SK-N-SH (cell line): ENCODE results near the gene NUMB. TPM values are rescaled to one million over a fixed set of nuclear protein-coding genes. Genes with fewer than 3 reads are reported as not detected.

ENCODE experiments used
- CTCF ChIA-PET: fragments of 300-600, 350-600 bp; formaldehyde crosslinking; extraction: SDS; loops from one replicate; lab custom pipeline; 2021; lab: Yijun Ruan, JAX
- POLR2A ChIA-PET: fragments of 350-600 bp; sonication (Branson Sonifier 250); formaldehyde crosslinking; extraction: SDS; loops from one replicate; lab custom pipeline; 2020; ENCODE audit warnings: antibody characterized with exemption, inconsistent platforms; lab: Yijun Ruan, JAX
- DNase-seq: peaks from one replicate; pipeline ENCODE4 v3.0.0; 2012
- H2AFZ ChIP-seq: fragments of 200-600 bp; sonication (generic); 2 replicates; pipeline ENCODE4 v1.8.1; 2016; ENCODE audit warnings: antibody characterized with exemption, mild to moderate bottlenecking, low read depth
- H3F3A ChIP-seq: fragments of 200-600 bp; sonication (generic); replicated peaks from 2 replicates; pipeline ENCODE3; 2016; ENCODE audit warnings: antibody characterized with exemption, mild to moderate bottlenecking; ENCODE audit not compliant: insufficient read depth
- H3K27ac ChIP-seq, 2 experiments: fragments of 200-500 bp in 1 of 2; fragments of 200-600 bp in 1 of 2; sonication (Bioruptor generic) in 1 of 2; sonication (generic), shearing (Covaris generic) in 1 of 2; 2 replicates each; pipeline versions ENCODE4 v1.5.1 to v1.6.1; 2014 to 2016; ENCODE audit warnings: low read depth in 2 of 2, inconsistent platforms in 1 of 2, low read length in 1 of 2, mild to moderate bottlenecking in 1 of 2, mixed read lengths in 1 of 2
- H3K27me3 ChIP-seq: fragments of 200-600 bp; sonication (generic), shearing (Covaris generic); 2 replicates; pipeline ENCODE4 v1.6.1; 2016; ENCODE audit warnings: mixed run types; ENCODE audit not compliant: insufficient read depth
- H3K36me3 ChIP-seq, 2 experiments: fragments of 200-500 bp in 1 of 2; fragments of 200-600 bp in 1 of 2; sonication (Bioruptor generic) in 1 of 2; sonication (generic) in 1 of 2; replicated peaks in 1 of 2; 2 replicates each; pipeline versions ENCODE3 to v1.5.1; 2014 to 2016; ENCODE audit warnings: low read length in 1 of 2, mild to moderate bottlenecking in 1 of 2; ENCODE audit not compliant: insufficient read depth in 2 of 2, control insufficient read depth in 1 of 2
- H3K4me1 ChIP-seq, 2 experiments: fragments of 200-500 bp in 1 of 2; fragments of 200-600 bp in 1 of 2; sonication (Bioruptor generic) in 1 of 2; sonication (generic), shearing (Covaris generic) in 1 of 2; 2 replicates each; pipeline versions ENCODE4 v1.5.1 to v1.6.1; 2014 to 2016; ENCODE audit warnings: low read depth in 1 of 2, low read length in 1 of 2, mixed run types in 1 of 2; ENCODE audit not compliant: insufficient read depth in 2 of 2, control insufficient read depth in 1 of 2
- H3K4me2 ChIP-seq: fragments of 200-600 bp; sonication (generic), shearing (Covaris generic); 2 replicates; pipeline ENCODE4 v1.6.1; 2017; ENCODE audit warnings: mixed run types
- H3K4me3 ChIP-seq, 2 experiments: fragments of 200-500 bp in 1 of 2; fragments of 200-600 bp in 1 of 2; sonication (Bioruptor generic) in 1 of 2; sonication (generic), shearing (Covaris generic) in 1 of 2; 2 replicates each; pipeline versions ENCODE4 v1.5.1 to v1.8.1; 2014 to 2016; ENCODE audit warnings: low read depth in 2 of 2, inconsistent platforms in 1 of 2, low read length in 1 of 2, mild to moderate bottlenecking in 1 of 2, mixed read lengths in 1 of 2, moderate library complexity in 1 of 2
- H3K79me2 ChIP-seq: fragments of 200-600 bp; sonication (generic); 2 replicates; pipeline ENCODE4 v1.8.1; 2017; ENCODE audit warnings: mild to moderate bottlenecking; ENCODE audit not compliant: insufficient read depth
- H3K9ac ChIP-seq: fragments of 200-600 bp; sonication (generic); 2 replicates; pipeline ENCODE4 v1.6.1; 2017; ENCODE audit warnings: mixed run types
- H3K9me2 ChIP-seq: fragments of 200-600 bp; sonication (generic); 2 replicates; pipeline ENCODE4 v1.6.1; 2017; ENCODE audit warnings: mixed run types
- H3K9me3 ChIP-seq: fragments of 200-600 bp; sonication (generic); 2 replicates; pipeline ENCODE4 v1.6.1; 2017; ENCODE audit warnings: mixed run types, mild to moderate bottlenecking, moderate library complexity
- H4K20me1 ChIP-seq: fragments of 200-600 bp; sonication (generic); 2 replicates; pipeline ENCODE4 v1.6.1; 2017; ENCODE audit warnings: mild to moderate bottlenecking, mixed run types; ENCODE audit not compliant: insufficient read depth
- CHD2 ChIP-seq: fragments of 150-350 bp; IDR thresholded peaks from 2 replicates; pipeline ENCODE4 v1.6.1; 2018; ENCODE audit warnings: low read length; ENCODE audit not compliant: partially characterized antibody
- CTCF ChIP-seq: fragments of 200-600 bp; sonication (generic); IDR thresholded peaks from 2 replicates; pipeline ENCODE4 v1.6.1; 2017; ENCODE audit warnings: antibody characterized with exemption, mild to moderate bottlenecking, moderate library complexity
- ELF1 ChIP-seq: IDR thresholded peaks from 2 replicates; pipeline ENCODE4 v1.4.0; 2012
- FOXJ3 ChIP-seq: sonication (generic); formaldehyde crosslinking; IDR thresholded peaks from 2 replicates; pipeline ENCODE4 v1.5.1; 2020; ENCODE audit warnings: mild to moderate bottlenecking, missing genetic modification reagents
- FOXM1 ChIP-seq: IDR thresholded peaks from 2 replicates; pipeline ENCODE4 v1.4.0; 2012; ENCODE audit warnings: low read depth, mild to moderate bottlenecking
- MXI1 ChIP-seq: IDR thresholded peaks from 2 replicates; pipeline ENCODE4 v1.6.1; 2012; ENCODE audit warnings: mild to moderate bottlenecking, low read depth, low read length, improper control_type of control experiment
- NFIC ChIP-seq: IDR thresholded peaks from 2 replicates; pipeline ENCODE4 v1.4.0; 2012; ENCODE audit warnings: borderline replicate concordance
- NRF1 ChIP-seq: IDR thresholded peaks from 2 replicates; pipeline ENCODE4 v1.6.1; 2012; ENCODE audit warnings: low read depth, mild to moderate bottlenecking, low read length
- PBX3 ChIP-seq: IDR thresholded peaks from 2 replicates; pipeline ENCODE4; 2012
- RCOR1 ChIP-seq: fragments of 150-350 bp; IDR thresholded peaks from 2 replicates; pipeline ENCODE4 v1.6.1; 2017; ENCODE audit warnings: antibody characterized with exemption, low read length
- RFX5 ChIP-seq: IDR thresholded peaks from 2 replicates; pipeline ENCODE4 v1.6.1; 2012; ENCODE audit warnings: mild to moderate bottlenecking, improper control_type of control experiment, low read length
- SIN3A ChIP-seq: IDR thresholded peaks from 2 replicates; pipeline ENCODE4 v1.6.1; 2012; ENCODE audit warnings: low read depth, mild to moderate bottlenecking, low read length, moderate library complexity, borderline replicate concordance
- TCF12 ChIP-seq: IDR thresholded peaks from 2 replicates; pipeline ENCODE4 v1.4.0; 2012
- TEAD4 ChIP-seq: IDR thresholded peaks from 2 replicates; pipeline ENCODE4 v1.4.0; 2012; ENCODE audit warnings: mild to moderate bottlenecking, borderline replicate concordance; ENCODE audit not compliant: insufficient read depth
- YY1 ChIP-seq: IDR thresholded peaks from 2 replicates; pipeline ENCODE4 v1.4.0; 2012; ENCODE audit warnings: low read depth, mild to moderate bottlenecking
- ZBTB33 ChIP-seq: IDR thresholded peaks from 2 replicates; pipeline ENCODE4 v1.4.0; 2012; ENCODE audit warnings: low read depth, borderline replicate concordance
- WGBS: methylation state at CpG from one replicate; pipeline ENCODE4 v1.1.6; 2017; ENCODE audit warnings: low lambda C conversion rate; 5-methylcytosine and 5-hydroxymethylcytosine counted together
- polyA plus RNA-seq, 3 experiments: library from polyadenylated mRNA; depleted of rRNA; stranded (reverse); fragments of >200 nt; gene quantifications; 2 replicates each; pipeline ENCODE4 v1.2.3, GENCODE V29; 2012
- TF ChIP-seq, protein P1 (sequence below): IDR thresholded peaks from 2 replicates; pipeline ENCODE4 v1.4.0; 2012; ENCODE audit warnings: low read depth
- TF ChIP-seq, protein P2 (sequence below): IDR thresholded peaks from 2 replicates; pipeline ENCODE4 v1.4.0; 2012; ENCODE audit warnings: low read depth, borderline replicate concordance
- TF ChIP-seq, protein P3 (sequence below): fragments of 150-350 bp; IDR thresholded peaks from 2 replicates; pipeline ENCODE4 v1.6.1; 2017; ENCODE audit warnings: antibody characterized with exemption, low read length, low read depth, borderline replicate concordance

Gene NUMB
- polyA plus RNA-seq, 1 of the 3 experiments (the other 2 are of a cell fraction): 58.4 TPM

DNA sequence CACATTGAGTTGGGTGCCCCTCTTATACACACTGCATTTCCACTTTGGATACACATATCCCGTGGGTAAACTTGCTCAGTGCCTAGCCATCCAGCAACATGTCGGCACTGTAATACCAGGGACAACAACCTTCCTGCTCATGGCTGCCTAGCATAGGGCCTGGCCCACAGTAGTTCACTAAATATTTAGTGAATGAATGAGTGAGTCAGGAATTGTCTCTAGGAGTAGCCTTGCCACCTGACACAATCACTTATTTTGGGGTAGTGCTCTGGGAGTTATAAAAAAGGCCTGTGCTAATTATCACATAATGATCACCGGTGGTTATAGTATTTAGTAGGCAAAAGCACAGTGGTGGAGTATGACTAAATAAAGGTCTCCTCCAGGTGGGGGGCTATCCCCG lies 8.5 kb upstream of the NUMB start:
- Histone ChIP-seq H3K27me3 (no peaks in the 10 kb centered on the region), H3K9ac (no peak overlapping the region), H3K4me1 (peaks cover 11 to 18% of the 10 kb centered on the region in 2 experiments; a peak in 3 of 4 replicates), H2AFZ (no peak overlapping the region), H3K9me2 (no peaks in the 10 kb centered on the region), H3K9me3 (no peaks in the 10 kb centered on the region), H3K4me2 (no peak overlapping the region), H3K4me3 (no peak overlapping the region), H3F3A (peaks cover 10% of the 10 kb centered on the region), H4K20me1 (no peaks in the 10 kb centered on the region), H3K27ac (no peak overlapping the region), H3K79me2 (no peaks in the 10 kb centered on the region), H3K36me3 (no peaks in the 10 kb centered on the region)
- POLR2A ChIA-PET: no interaction called here
- TF ChIP-seq ELF1 (no peak), NFIC (no peak), FOXM1 (no peak), YY1 (no peak), PBX3 (no peak), RFX5 (no peak), RCOR1 (no peak), NRF1 (no peak), ZBTB33 (no peak)
- TF ChIP-seq, protein P1, sequence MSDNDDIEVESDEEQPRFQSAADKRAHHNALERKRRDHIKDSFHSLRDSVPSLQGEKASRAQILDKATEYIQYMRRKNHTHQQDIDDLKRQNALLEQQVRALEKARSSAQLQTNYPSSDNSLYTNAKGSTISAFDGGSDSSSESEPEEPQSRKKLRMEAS: no peak
- TF ChIP-seq, protein P2, sequence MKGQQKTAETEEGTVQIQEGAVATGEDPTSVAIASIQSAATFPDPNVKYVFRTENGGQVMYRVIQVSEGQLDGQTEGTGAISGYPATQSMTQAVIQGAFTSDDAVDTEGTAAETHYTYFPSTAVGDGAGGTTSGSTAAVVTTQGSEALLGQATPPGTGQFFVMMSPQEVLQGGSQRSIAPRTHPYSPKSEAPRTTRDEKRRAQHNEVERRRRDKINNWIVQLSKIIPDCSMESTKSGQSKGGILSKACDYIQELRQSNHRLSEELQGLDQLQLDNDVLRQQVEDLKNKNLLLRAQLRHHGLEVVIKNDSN: no peak
- WGBS: 98% methylated on average over 4 of the region's 4 CpGs
- CTCF ChIA-PET: interaction anchor here (0.9 to 11.5 kb wide), 2 partner anchors 172 to 294 kb away, joined by 3 to 179 read pairs; no protein-coding TSS in a partner anchor
- DNase-seq: no peak

DNA sequence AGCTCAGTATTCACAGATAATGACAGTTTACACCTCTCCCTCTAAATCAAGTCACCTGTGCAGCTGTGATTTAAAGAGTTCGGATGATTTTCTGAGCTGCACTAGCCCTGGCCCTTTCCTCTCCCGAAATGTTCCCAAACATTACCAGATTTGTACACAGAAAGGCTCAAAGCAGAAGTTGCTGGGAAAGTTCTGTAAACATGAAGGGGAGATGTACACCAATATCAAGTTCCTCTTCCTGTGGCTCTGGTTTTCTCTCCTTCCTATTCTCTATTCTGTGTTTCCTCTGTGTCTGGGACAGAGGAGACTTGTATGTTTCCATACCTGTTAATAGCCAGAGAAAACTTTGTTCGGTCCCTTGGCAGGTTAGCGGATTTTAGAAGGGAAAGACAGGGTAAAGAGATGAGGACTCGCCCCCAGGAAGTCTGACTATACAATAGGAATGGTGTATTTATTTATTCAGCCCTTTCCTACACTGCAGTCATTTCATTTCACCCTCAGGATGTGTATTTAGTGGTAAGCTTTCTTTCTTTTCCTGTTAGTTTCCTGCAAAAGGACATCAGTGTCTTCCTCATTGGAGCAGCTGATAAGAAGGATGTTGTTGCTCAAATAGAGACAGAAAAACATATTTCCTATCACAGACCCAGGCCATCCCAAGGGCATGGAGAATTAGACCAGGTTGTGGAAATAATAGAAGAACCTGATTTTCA lies 7.6 kb upstream of the NUMB start:
- H2AFZ ChIP-seq: peak overlapping the region; percentile 21; the same call in 1 of the 2 replicates
- H3K4me3 ChIP-seq: no peak overlapping the region
- peaks cover 17 to 27% of the 10 kb centered on the region in 2 experiments for H3K4me1 ChIP-seq
- no peaks in the 10 kb centered on the region for H3K79me2 ChIP-seq
- H3K9me3 ChIP-seq: no peaks in the 10 kb centered on the region
- no peak overlapping the region for H3K4me2 ChIP-seq
- no peak for DNase-seq
- no peak for TF ChIP-seq TCF12
- TF ChIP-seq NFIC: no peak
- no peak for TF ChIP-seq MXI1
- TF ChIP-seq ELF1: no peak
- no peak for TF ChIP-seq CTCF
- no peak for TF ChIP-seq TEAD4
- TF ChIP-seq FOXM1: no peak
- TF ChIP-seq FOXJ3 (CRISPR knock-in tag): no peak
- TF ChIP-seq, protein P3, sequence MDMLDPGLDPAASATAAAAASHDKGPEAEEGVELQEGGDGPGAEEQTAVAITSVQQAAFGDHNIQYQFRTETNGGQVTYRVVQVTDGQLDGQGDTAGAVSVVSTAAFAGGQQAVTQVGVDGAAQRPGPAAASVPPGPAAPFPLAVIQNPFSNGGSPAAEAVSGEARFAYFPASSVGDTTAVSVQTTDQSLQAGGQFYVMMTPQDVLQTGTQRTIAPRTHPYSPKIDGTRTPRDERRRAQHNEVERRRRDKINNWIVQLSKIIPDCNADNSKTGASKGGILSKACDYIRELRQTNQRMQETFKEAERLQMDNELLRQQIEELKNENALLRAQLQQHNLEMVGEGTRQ: no peak
- TF ChIP-seq CHD2: no peak
- no peak for TF ChIP-seq SIN3A
- TF ChIP-seq YY1: no peak
- TF ChIP-seq, all 33 proteins: peak for 0
- CTCF ChIA-PET: interaction anchor here (0.7 to 11.5 kb wide), 2 partner anchors 171 to 945 kb away, joined by 3 to 179 read pairs; no protein-coding TSS in a partner anchor
- POLR2A ChIA-PET: no interaction called here
- Histone ChIP-seq H3K9me2 (no peaks in the 10 kb centered on the region), H3K27ac (no peak overlapping the region), H3K9ac (no peak overlapping the region), H3K36me3 (no peaks in the 10 kb centered on the region), H4K20me1 (no peaks in the 10 kb centered on the region), H3K27me3 (no peaks in the 10 kb centered on the region), H3F3A (peaks cover 19% of the 10 kb centered on the region)
- 88% methylated on average over 5 of the region's 5 CpGs for WGBS
